Activated T-helper 1 cell treated with anti-CD3 and anti-CD28 coated beads, Interleukin-12 subunit alpha, Interleukin-12 subunit beta, Interleukin-2, Interleukin-4 antibody, amounts not matched to agents 30 ng/mL and 10 ng/mL and 1 ng/mL, durations not matched to agents 14 hours and 24 hours and 36 hours (primary cell): ENCODE results near the gene STAC3. TPM values are rescaled to one million over a fixed set of nuclear protein-coding genes. Genes with fewer than 3 reads are reported as not detected.

Experiments
- DNase-seq: peaks from one replicate; pipeline ENCODE4 v3.0.0; 2021; ENCODE audit warnings: low spot score
- H3K27ac Mint-ChIP-seq: one replicate; pipeline ENCODE4 v1.8.0; 2021; ENCODE audit warnings: mild to moderate bottlenecking, mixed read lengths
- H3K27me3 Mint-ChIP-seq: one replicate; pipeline ENCODE4 v1.8.0; 2022; ENCODE audit warnings: mild to moderate bottlenecking, moderate library complexity, mixed read lengths; ENCODE audit not compliant: insufficient read depth
- H3K36me3 Mint-ChIP-seq: one replicate; pipeline ENCODE4 v1.8.0; 2021; ENCODE audit warnings: low read depth, mixed read lengths
- H3K4me1 Mint-ChIP-seq: one replicate; pipeline ENCODE4 v1.8.0; 2021; ENCODE audit warnings: low read depth, mixed read lengths
- H3K4me3 Mint-ChIP-seq: one replicate; pipeline ENCODE4 v1.8.0; 2021; ENCODE audit warnings: mild to moderate bottlenecking, moderate library complexity, mixed read lengths
- H3K9me3 Mint-ChIP-seq: one replicate; pipeline ENCODE4 v1.8.0; 2021; ENCODE audit warnings: mixed read lengths
- intact Hi-C: fragments of 100-400 bp; cut with micrococcal nuclease; formaldehyde crosslinking; loops from one replicate; pipeline ENCODE4 v1.15.1; 2024
- total RNA-seq: library from RNA; stranded (reverse); gene quantifications from 2 replicates; pipeline ENCODE4 v1.2.3, GENCODE V29; 2022

Gene STAC3
- total RNA-seq, 1 donor from 2014 or later = 3.1 TPM

- intact Hi-C loops = loop anchor here (1.0 to 5.0 kb wide), 3 partner anchors 9 to 143 kb away; partner anchors contain the start of gene NAB2
- DNase-seq = peak; percentile 92
- H3K4me3 Mint-ChIP-seq = peak within 1 kb of the TSS; percentile 98
- peaks cover 20% of the 10 kb centered on the region for H3K27me3 Mint-ChIP-seq
- H3K36me3 Mint-ChIP-seq = peaks cover 30% of the 10 kb centered on the region
- peak within 1 kb of the TSS; percentile 96 for H3K27ac Mint-ChIP-seq
- peaks cover 64% of the 10 kb centered on the region for H3K4me1 Mint-ChIP-seq
- H3K9me3 Mint-ChIP-seq = no peaks in the 10 kb centered on the region
These were observed 21.2 kb downstream of the STAC3 start, which contains the start of gene SHMT2 for GRCh38 chr12:57229634-57230380. Gene SHMT2, plus strand, starts transcription at chr12:57229711. Its CDS starts 68 bp downstream, at chr12:57229779.

DNA sequence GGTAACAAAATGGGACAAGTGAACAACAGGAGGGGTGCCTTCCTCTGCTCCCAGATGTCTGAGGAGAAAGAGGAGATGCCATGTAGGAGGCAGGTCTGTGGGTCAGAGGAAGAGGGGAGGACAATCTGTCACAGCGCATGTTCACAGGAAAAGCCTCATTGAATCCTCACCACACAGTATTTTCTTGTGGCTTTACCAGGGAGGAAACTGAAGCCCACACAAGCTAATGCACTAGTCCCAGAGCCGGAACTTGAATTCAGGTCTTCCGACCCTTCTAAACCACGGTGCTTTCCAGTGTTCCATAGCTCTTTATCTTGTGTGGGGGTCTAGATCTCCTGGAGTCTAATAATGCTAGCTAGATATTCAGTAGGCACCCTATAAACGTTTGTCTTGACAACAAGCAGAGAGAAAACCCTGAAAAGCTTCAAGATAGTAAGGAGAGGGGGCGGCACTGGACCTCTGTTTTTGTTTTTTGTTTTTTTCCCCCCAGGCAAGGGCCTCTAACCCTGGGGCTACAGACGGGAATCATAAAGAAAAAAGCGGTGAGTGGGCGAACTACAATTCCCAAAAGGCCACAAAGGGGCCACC is 21.8 kb downstream of the STAC3 start:
- no peak for DNase-seq
- H3K36me3 Mint-ChIP-seq = peaks cover 24% of the 10 kb centered on the region
- intact Hi-C loops = loop anchor here (1.0 to 5.0 kb wide), 3 partner anchors 10 to 142 kb away; partner anchors contain the start of gene NAB2
- peak overlapping the region; percentile 96 for H3K27ac Mint-ChIP-seq
- H3K27me3 Mint-ChIP-seq = peaks cover 23% of the 10 kb centered on the region
- peak overlapping the region; percentile 98 for H3K4me3 Mint-ChIP-seq
- H3K9me3 Mint-ChIP-seq = no peaks in the 10 kb centered on the region
- H3K4me1 Mint-ChIP-seq = peaks cover 60% of the 10 kb centered on the region

- Mint-ChIP-seq H3K9me3 (no peaks in the 10 kb centered on the region), H3K27me3 (peaks cover 39% of the 10 kb centered on the region), H3K4me3 (peak overlapping the region; percentile 28), H3K27ac (no peak overlapping the region), H3K36me3 (peaks cover 15% of the 10 kb centered on the region), H3K4me1 (peaks cover 64% of the 10 kb centered on the region)
- intact Hi-C loops = loop anchor here (5.0 kb wide), 1 partner anchor 140 kb away; the partner anchor contains the start of gene NAB2
- no peak for DNase-seq
These were observed 23.5 kb downstream of the STAC3 start for GRCh38 chr12:57227315-57228115.

- H3K4me3 Mint-ChIP-seq = peak overlapping the region; percentile 43
- no peaks in the 10 kb centered on the region for H3K9me3 Mint-ChIP-seq
- H3K27ac Mint-ChIP-seq = peak overlapping the region; percentile 69
- H3K4me1 Mint-ChIP-seq = peaks cover 64% of the 10 kb centered on the region
- peaks cover 9% of the 10 kb centered on the region for H3K36me3 Mint-ChIP-seq
- peaks cover 44% of the 10 kb centered on the region for H3K27me3 Mint-ChIP-seq
- DNase-seq = no peak
- intact Hi-C loops = loop anchor here (5.0 kb wide), 1 partner anchor 139 kb away; the partner anchor contains the start of gene NAB2
These were observed 24.2 kb downstream of the STAC3 start for GRCh38 chr12:57226588-57227314.

GRCh38 chr12:57225680-57226210 is 25.2 kb downstream of the STAC3 start:
- DNase-seq = no peak
- Mint-ChIP-seq H3K4me1 (peaks cover 66% of the 10 kb centered on the region), H3K36me3 (peaks cover 9% of the 10 kb centered on the region), H3K9me3 (no peaks in the 10 kb centered on the region), H3K4me3 (peak overlapping the region; percentile 19), H3K27me3 (peaks cover 54% of the 10 kb centered on the region), H3K27ac (peak overlapping the region; percentile 45)
- intact Hi-C loops = loop anchor here (2.0 to 5.0 kb wide), 2 partner anchors 13 to 138 kb away; partner anchors contain the start of gene NAB2

GRCh38 chr12:57224973-57225679 is 25.9 kb downstream of the STAC3 start:
- intact Hi-C loops = loop anchor here (2.0 to 5.0 kb wide), 2 partner anchors 14 to 138 kb away; partner anchors contain the start of gene NAB2

DNA sequence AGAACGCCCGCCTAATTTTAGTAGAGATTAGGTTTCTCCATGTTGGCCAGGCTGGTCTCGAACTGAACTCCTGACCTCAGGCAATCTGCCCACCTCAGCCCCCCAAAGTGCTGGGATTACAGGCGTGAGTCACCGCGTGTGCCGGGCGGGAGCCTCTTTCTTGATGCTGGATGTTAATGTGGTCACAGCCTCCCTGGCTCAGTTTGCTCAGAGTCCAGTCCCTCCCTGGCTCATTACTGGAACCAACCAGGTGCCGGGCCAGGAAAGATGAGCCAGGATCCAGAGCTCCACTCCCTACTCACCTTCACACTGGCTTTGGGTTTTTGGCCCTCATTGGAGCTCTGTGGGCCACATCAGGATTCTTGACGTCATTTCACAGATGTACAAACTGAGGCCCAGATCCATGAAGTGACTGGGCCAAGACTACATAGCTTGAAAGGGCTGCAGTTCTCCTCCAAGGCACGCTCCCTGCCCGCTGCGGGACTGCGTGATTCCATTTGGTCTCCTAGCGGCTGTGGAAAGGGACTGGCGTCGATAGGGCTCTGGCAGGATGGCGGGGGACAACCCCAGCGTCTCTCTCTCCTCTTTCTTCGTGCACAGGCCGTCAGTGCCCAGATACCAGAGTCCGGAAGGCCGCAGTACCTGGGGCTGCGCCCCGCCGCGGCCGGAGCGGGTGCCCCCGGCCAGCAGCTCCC is 26.6 kb downstream of the STAC3 start:
- Mint-ChIP-seq H3K27ac (no peak overlapping the region), H3K9me3 (no peaks in the 10 kb centered on the region), H3K4me1 (peaks cover 57% of the 10 kb centered on the region), H3K4me3 (no peak overlapping the region), H3K36me3 (peaks cover 4% of the 10 kb centered on the region), H3K27me3 (peaks cover 63% of the 10 kb centered on the region)
- intact Hi-C loops = loop anchor here (2.0 kb wide), 1 partner anchor 14 kb away; no protein-coding TSS in a partner anchor
- DNase-seq = no peak

More at GRCh38 chr12:57224973-57225679, 25.9 kb downstream of the STAC3 start:
- H3K27ac Mint-ChIP-seq = peak overlapping the region; percentile 50
- H3K4me1 Mint-ChIP-seq = peaks cover 62% of the 10 kb centered on the region
- no peaks in the 10 kb centered on the region for H3K9me3 Mint-ChIP-seq
- peak; percentile 53 for DNase-seq
- peaks cover 58% of the 10 kb centered on the region for H3K27me3 Mint-ChIP-seq
- H3K4me3 Mint-ChIP-seq = peak overlapping the region; percentile 19
- peaks cover 4% of the 10 kb centered on the region for H3K36me3 Mint-ChIP-seq

DNA sequence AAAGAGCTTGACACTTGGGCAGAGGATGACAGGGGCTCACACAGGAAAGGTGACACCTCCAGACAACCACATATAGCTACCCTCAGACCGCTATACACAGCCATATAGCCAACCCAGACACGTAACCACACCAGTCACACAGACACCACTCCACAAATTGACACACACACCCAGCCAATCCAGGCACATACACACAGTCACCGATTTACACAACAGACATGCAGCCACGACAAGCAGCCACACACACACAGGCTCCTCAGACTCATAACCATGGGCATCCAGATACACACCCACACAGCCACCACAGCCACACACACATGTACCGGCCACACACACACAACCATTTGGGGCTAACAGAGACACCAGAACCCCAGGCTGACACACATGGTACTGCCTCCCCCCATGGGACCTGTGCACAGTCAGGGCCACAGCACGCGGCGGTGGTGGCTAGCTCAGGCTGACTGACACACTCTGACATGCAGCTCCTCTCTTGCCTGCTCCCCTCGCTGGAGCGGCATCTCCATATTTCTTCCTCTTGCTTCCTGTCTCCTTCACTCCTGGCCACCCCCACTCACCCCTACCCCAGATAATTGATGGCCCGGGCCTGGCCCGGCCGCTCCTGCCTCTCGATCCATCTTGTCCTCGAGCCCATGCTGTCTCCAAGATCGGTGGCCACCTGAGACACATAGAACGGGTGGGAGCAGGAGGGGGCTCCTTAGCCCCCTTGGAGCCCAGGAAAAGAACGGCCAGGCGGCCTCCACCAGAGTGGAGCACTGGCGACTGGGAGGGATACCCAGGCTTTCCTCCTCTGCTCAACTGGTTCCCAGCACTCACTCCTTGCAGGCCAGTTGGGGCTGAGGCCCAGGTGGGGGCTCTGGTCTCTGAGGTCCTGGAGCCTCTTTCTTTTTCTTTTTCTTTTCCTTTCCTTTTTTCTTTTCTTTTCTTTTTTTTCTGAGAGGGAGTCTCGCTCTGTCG is 27.5 kb downstream of the STAC3 start:
- no peak overlapping the region for H3K4me3 Mint-ChIP-seq
- peaks cover 48% of the 10 kb centered on the region for H3K4me1 Mint-ChIP-seq
- H3K27ac Mint-ChIP-seq = no peak overlapping the region
- intact Hi-C loops = loop anchor here (2.0 kb wide), 1 partner anchor 15 kb away; no protein-coding TSS in a partner anchor
- DNase-seq = no peak
- H3K36me3 Mint-ChIP-seq = peaks cover 4% of the 10 kb centered on the region
- H3K9me3 Mint-ChIP-seq = no peaks in the 10 kb centered on the region
- H3K27me3 Mint-ChIP-seq = peaks cover 73% of the 10 kb centered on the region

- H3K4me3 Mint-ChIP-seq = no peak overlapping the region
- H3K36me3 Mint-ChIP-seq = peaks cover 4% of the 10 kb centered on the region
- H3K27ac Mint-ChIP-seq = no peak overlapping the region
- peaks cover 82% of the 10 kb centered on the region for H3K27me3 Mint-ChIP-seq
- DNase-seq = no peak
- no peaks in the 10 kb centered on the region for H3K9me3 Mint-ChIP-seq
- peaks cover 46% of the 10 kb centered on the region for H3K4me1 Mint-ChIP-seq
- intact Hi-C loops = no loop called here
These were observed 28.4 kb downstream of the STAC3 start for GRCh38 chr12:57222286-57223190.
